D721Med (cell line): ENCODE results near the gene ANO10.

Experiments
- DNase-seq: peaks from one replicate; pipeline ENCODE4 v3.0.0; 2011; ENCODE audit warnings: low spot score; ENCODE audit not compliant: insufficient read length
- FAIRE-seq: peaks from 2 replicates; lab custom pipeline; 2011; peaks lifted over from hg19 to GRCh38; lab: Jason Lieb, UNC
- CTCF ChIP-seq: IDR thresholded peaks from 2 replicates; pipeline ENCODE4 v1.5.1; 2012; ENCODE audit warnings: mild to moderate bottlenecking, control low read depth; ENCODE audit not compliant: insufficient read depth; ENCODE audit errors: missing control alignments

ANO10 gene

GRCh38 chr3:43317461-43318316 lies 304.1 kb downstream of the ANO10 start:
- FAIRE-seq (no peak), DNase-seq (no peak)
- TF ChIP-seq CTCF = no peak

DNA sequence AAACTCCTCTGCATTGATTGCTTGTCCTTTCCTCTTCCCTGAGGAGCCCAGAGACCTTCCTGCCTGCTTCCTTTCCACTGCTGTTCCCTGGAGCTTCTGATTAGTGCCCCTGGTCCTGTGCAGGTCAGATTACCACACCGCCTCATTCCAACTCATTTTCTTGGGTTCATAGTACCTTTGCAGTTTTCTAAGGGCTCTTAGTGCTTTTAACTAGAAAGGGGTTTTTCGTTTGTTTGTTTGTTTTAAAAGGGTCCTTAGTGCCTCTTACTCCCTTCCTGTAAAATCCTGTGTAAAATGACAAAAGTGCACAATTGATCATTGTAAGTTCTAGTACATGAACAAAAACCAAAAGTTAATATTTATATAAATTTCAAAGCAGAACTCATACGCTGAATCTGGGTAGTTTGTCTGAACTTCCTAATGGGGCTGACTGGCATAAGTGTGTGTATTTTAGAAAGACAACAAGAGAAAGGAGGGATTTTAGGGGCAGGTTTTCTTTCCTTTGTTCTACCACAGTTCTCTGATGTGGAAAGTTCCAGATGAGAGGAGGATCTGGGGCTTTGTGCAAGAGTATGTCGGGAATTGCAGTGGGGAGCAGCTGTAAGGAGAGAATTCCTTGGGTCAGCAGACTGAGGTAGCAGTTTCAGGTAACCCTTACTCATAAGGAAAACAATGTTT lies 304.9 kb downstream of the ANO10 start:
- DNase-seq = no peak
- no peak for TF ChIP-seq CTCF
- no peak for FAIRE-seq
